ENCODE measurements around the gene CLEC14A.

Gene CLEC14A

DNA sequence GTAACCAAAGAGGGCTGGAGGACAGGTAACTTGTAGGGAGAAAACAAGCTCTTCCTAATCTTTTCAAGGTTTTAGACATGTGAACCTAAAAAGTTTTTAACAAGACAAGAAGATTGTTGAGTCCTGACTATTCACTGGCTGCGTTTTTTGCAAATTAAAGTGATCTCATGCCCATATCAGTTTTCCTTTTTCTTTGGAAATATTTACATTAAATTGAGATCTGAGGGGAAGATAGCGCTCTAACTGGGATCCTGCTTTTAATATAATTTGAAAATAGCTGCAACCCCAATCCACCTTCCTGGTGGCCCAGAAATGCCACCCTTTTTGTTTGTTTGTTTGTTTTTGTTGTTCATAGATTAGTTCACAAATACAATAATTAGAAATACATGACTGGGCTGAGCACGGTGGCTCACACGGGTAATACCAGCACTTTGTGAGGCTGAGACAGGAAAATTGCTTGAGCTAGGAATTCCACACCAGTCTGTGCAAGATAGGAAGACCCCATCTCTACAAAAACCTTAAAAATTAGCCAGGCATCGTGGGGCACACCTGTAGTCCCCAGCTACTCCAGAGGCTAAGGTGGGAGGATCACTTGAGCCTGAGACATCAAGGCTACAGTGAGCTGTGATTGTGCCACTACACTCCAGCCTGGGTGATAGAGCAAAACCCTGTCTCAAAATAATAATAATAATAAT, 50.6 kb downstream of the CLEC14A start:
- no peak for DNase-seq

- DNase-seq = no peak
Observed at GRCh38 chr14:38204719-38205115, 51.2 kb downstream of the CLEC14A start.
